ENCODE results near the gene IQSEC1.

DNA sequence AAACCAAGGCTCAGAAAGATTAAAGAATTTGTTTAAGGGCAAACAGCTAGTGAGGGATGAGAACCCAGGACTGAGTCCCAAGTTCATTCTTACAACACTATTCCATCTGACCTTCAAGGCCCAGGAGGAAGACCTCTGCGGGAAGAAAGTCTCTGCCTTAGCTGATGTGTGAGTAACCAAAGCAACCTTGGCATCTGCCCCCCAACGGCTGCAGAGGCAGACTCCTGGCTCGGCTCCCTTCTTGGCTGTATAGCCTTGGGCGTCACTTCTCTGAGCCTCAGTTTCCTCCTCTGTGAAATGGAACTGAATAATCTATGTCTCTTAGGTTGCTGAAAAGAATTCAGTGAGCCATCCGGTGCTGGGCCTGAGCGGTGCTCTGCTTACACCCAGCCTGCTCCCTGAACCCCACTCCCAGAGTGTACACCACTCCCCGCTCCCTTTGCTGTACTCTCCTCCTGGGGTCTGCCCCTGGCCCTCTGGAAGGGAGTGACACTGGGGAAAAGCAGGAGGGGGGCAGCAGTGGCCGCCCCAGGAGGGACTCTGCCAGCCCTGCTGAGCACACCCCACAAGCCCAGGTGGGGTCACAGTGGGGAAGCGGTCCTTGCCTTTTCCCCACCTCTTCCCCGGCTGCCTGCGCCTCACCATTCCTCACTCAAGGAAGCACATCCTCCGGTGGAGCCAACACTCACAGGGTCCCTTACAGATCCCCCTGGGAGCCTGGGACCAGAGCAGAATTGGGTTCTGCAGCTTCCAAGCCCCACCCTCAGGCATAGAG, 97.3 kb downstream of the IQSEC1 start:
- TF ChIP-seq, protein P1, sequence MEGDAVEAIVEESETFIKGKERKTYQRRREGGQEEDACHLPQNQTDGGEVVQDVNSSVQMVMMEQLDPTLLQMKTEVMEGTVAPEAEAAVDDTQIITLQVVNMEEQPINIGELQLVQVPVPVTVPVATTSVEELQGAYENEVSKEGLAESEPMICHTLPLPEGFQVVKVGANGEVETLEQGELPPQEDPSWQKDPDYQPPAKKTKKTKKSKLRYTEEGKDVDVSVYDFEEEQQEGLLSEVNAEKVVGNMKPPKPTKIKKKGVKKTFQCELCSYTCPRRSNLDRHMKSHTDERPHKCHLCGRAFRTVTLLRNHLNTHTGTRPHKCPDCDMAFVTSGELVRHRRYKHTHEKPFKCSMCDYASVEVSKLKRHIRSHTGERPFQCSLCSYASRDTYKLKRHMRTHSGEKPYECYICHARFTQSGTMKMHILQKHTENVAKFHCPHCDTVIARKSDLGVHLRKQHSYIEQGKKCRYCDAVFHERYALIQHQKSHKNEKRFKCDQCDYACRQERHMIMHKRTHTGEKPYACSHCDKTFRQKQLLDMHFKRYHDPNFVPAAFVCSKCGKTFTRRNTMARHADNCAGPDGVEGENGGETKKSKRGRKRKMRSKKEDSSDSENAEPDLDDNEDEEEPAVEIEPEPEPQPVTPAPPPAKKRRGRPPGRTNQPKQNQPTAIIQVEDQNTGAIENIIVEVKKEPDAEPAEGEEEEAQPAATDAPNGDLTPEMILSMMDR (conservative IDR thresholded peaks at IDR 0.05; ENCODE audit: low read depth in 2 of 2), result no peak
- TF ChIP-seq POLR2AphosphoS5 (IDR thresholded peaks at IDR 0.05; ENCODE audit: low read depth), result no peak
- no peak for TF ChIP-seq NANOG (IDR thresholded peaks at IDR 0.05; ENCODE audit: borderline replicate concordance)
- TF ChIP-seq, protein P2, sequence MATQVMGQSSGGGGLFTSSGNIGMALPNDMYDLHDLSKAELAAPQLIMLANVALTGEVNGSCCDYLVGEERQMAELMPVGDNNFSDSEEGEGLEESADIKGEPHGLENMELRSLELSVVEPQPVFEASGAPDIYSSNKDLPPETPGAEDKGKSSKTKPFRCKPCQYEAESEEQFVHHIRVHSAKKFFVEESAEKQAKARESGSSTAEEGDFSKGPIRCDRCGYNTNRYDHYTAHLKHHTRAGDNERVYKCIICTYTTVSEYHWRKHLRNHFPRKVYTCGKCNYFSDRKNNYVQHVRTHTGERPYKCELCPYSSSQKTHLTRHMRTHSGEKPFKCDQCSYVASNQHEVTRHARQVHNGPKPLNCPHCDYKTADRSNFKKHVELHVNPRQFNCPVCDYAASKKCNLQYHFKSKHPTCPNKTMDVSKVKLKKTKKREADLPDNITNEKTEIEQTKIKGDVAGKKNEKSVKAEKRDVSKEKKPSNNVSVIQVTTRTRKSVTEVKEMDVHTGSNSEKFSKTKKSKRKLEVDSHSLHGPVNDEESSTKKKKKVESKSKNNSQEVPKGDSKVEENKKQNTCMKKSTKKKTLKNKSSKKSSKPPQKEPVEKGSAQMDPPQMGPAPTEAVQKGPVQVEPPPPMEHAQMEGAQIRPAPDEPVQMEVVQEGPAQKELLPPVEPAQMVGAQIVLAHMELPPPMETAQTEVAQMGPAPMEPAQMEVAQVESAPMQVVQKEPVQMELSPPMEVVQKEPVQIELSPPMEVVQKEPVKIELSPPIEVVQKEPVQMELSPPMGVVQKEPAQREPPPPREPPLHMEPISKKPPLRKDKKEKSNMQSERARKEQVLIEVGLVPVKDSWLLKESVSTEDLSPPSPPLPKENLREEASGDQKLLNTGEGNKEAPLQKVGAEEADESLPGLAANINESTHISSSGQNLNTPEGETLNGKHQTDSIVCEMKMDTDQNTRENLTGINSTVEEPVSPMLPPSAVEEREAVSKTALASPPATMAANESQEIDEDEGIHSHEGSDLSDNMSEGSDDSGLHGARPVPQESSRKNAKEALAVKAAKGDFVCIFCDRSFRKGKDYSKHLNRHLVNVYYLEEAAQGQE (IDR thresholded peaks at IDR 0.05; ENCODE audit: unreplicated experiment), result no peak
- no peak for TF ChIP-seq EZH2 (IDR thresholded peaks at IDR 0.05; ENCODE audit: low read depth, unreplicated experiment)
- TF ChIP-seq JUNB (IDR thresholded peaks at IDR 0.05; ENCODE audit: unreplicated experiment), result no peak
- no peak for TF ChIP-seq EZH2phosphoT487 (IDR thresholded peaks at IDR 0.05; ENCODE audit: unreplicated experiment)
- no peak for TF ChIP-seq CREB1 (CRISPR knock-in tag; IDR thresholded peaks at IDR 0.05; ENCODE audit: low read depth)
- no peak for TF ChIP-seq STAT1 (IDR thresholded peaks at IDR 0.05; ENCODE audit: unreplicated experiment)
- TF ChIP-seq ZNF331 (CRISPR knock-in tag; IDR thresholded peaks at IDR 0.05; ENCODE audit: low read depth), result no peak
- TF ChIP-seq, protein P3, sequence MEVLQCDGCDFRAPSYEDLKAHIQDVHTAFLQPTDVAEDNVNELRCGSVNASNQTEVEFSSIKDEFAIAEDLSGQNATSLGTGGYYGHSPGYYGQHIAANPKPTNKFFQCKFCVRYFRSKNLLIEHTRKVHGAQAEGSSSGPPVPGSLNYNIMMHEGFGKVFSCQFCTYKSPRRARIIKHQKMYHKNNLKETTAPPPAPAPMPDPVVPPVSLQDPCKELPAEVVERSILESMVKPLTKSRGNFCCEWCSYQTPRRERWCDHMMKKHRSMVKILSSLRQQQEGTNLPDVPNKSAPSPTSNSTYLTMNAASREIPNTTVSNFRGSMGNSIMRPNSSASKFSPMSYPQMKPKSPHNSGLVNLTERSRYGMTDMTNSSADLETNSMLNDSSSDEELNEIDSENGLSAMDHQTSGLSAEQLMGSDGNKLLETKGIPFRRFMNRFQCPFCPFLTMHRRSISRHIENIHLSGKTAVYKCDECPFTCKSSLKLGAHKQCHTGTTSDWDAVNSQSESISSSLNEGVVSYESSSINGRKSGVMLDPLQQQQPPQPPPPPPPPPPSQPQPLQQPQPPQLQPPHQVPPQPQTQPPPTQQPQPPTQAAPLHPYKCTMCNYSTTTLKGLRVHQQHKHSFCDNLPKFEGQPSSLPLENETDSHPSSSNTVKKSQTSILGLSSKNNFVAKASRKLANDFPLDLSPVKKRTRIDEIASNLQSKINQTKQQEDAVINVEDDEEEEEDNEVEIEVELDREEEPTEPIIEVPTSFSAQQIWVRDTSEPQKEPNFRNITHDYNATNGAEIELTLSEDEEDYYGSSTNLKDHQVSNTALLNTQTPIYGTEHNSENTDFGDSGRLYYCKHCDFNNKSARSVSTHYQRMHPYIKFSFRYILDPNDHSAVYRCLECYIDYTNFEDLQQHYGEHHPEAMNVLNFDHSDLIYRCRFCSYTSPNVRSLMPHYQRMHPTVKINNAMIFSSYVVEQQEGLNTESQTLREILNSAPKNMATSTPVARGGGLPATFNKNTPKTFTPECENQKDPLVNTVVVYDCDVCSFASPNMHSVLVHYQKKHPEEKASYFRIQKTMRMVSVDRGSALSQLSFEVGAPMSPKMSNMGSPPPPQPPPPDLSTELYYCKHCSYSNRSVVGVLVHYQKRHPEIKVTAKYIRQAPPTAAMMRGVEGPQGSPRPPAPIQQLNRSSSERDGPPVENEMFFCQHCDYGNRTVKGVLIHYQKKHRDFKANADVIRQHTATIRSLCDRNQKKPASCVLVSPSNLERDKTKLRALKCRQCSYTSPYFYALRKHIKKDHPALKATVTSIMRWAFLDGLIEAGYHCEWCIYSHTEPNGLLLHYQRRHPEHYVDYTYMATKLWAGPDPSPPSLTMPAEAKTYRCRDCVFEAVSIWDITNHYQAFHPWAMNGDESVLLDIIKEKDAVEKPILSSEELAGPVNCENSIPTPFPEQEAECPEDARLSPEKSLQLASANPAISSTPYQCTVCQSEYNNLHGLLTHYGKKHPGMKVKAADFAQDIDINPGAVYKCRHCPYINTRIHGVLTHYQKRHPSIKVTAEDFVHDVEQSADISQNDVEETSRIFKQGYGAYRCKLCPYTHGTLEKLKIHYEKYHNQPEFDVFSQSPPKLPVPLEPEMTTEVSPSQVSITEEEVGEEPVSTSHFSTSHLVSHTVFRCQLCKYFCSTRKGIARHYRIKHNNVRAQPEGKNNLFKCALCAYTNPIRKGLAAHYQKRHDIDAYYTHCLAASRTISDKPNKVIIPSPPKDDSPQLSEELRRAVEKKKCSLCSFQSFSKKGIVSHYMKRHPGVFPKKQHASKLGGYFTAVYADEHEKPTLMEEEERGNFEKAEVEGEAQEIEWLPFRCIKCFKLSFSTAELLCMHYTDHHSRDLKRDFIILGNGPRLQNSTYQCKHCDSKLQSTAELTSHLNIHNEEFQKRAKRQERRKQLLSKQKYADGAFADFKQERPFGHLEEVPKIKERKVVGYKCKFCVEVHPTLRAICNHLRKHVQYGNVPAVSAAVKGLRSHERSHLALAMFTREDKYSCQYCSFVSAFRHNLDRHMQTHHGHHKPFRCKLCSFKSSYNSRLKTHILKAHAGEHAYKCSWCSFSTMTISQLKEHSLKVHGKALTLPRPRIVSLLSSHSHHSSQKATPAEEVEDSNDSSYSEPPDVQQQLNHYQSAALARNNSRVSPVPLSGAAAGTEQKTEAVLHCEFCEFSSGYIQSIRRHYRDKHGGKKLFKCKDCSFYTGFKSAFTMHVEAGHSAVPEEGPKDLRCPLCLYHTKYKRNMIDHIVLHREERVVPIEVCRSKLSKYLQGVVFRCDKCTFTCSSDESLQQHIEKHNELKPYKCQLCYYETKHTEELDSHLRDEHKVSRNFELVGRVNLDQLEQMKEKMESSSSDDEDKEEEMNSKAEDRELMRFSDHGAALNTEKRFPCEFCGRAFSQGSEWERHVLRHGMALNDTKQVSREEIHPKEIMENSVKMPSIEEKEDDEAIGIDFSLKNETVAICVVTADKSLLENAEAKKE (CRISPR knock-in tag; IDR thresholded peaks at IDR 0.05), result no peak
- TF ChIP-seq, protein P4, sequence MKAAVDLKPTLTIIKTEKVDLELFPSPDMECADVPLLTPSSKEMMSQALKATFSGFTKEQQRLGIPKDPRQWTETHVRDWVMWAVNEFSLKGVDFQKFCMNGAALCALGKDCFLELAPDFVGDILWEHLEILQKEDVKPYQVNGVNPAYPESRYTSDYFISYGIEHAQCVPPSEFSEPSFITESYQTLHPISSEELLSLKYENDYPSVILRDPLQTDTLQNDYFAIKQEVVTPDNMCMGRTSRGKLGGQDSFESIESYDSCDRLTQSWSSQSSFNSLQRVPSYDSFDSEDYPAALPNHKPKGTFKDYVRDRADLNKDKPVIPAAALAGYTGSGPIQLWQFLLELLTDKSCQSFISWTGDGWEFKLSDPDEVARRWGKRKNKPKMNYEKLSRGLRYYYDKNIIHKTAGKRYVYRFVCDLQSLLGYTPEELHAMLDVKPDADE (IDR thresholded peaks at IDR 0.05), result no peak
- no peak for TF ChIP-seq ZNF114 (CRISPR knock-in tag; IDR thresholded peaks at IDR 0.05)
